NOMO-1 (cell line): ENCODE measurements around the gene CUL4A.
"Not testable (repeated sequence)": the region's sequence is repeated elsewhere in the genome, so short reads cannot be mapped to it uniquely, and the experiment has no call there.

ENCODE experiments used
- DNase-seq, 2 experiments: peaks; one replicate each; lab custom pipeline; 2025; ENCODE audit not compliant: unreplicated experiment in 2 of 2; lab: John Stamatoyannopoulos, UW

Gene CUL4A

DNA sequence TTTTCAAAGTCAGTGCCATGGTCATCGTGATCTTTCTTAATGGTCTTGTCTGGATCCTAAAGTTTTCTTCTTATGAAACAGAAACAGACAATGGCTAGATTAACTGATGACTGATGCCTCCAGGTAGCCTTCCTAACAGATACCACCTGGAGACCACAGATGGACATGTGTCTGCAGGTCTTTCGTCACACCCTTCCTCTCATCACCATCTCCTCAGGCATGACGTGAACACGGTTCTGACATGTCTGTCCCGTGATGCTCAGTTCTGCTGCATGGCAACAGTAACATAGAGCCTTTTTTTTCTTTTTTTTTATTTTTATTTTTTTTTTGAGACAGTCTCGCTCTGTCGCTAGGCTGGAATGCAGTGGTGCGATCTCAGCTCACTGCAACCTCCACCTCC lies 74.5 kb downstream of the CUL4A start:
- no peak for DNase-seq

DNA sequence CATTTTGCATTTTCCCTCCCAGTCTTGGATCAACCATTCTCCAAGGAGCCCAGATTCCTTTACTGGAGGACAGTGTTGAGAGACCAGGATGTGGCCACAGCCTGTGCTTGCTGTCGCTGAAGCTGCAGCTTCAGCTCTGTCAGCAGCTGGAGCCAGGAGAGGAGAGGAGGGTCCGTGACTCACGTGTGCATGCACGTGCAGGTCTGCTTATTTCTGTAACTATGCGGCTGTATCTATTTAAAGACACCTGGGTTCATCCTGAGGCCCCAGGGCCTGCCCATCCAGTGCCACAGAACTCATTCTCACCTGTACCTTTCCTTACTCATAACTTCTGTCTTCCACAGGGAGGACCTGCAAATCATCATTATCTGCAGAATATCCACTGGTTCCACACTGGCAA lies 79.5 kb downstream of the CUL4A start:
- DNase-seq = no peak

DNA sequence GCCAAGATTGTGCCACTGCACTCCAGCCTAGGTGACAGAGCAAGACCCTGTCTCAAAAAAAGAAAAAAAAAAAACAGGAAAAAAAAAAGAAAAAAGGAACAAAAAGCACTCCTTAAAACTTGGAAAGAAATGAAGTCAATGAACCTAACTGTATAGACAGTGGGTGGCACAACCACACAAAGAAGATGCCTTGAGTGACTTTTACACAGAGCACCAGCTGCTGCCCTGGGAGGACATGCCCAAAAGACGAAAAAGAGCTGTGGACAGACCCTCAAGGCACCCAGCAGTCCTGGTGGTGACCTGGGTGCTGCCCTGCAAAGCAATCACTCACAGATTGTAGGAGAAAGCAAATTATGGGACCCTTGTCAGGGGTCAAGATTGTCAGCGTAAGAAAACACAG lies 81.7 kb downstream of the CUL4A start:
- DNase-seq = no peak

DNA sequence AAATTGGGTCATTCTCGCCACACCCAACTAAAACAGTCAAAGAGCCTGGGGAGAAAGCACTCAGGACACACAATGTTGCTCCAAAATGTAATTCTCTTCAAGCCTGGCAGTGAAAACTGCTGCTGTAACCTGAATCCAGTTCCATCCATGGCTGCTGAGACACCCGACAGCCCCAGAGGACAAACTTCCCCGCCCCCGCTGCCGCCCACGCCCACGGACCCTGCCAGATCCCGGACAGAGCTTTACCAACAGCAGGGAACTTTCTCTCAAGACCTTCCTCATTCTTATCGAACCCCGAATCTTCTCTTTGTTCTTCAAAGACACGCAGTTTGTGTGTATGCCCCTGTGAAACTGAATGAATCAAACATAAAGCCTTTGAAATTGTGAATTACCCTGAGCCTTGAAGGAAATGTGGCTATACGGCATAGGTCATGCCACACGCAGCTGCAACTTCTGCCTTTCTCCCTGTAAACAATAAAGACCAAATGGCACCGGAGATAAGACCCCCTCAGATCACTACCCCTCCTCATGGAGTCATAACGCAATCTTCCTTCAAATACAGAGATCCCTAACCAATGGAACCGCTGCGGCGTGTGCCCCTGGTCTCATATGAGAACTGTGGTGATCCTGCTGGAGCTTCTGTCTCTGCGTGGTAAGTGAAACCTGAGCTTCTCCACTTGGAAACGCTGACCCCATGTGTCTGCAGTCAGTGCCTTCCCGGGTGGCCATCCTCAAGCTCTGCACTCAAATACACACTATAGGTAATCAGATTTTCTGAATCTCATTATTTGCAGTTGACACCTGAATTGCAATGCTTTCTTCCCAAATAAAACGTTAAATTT lies 82.8 kb downstream of the CUL4A start:
- peak in 1 of 2 experiments; percentile 11 for DNase-seq

DNA sequence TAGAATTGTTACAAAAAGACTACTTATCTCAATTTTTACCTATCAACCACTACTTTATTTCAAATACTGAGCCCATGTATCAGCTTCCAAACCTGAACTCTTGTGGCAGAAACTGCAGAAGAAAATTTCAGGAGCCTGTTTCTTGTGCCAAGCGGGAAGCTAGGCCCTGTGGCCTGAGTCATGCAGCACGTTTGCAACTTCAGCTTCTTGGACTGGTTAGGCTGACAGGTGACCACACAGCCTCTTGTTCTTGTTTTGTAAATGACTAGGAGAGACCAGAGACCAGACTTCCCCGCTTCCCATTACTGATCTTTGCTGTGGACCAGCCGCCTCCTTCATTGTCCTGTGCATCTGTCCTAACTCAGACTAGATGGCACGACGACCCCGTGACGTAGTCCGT lies 84.3 kb downstream of the CUL4A start:
- no peak for DNase-seq

DNA sequence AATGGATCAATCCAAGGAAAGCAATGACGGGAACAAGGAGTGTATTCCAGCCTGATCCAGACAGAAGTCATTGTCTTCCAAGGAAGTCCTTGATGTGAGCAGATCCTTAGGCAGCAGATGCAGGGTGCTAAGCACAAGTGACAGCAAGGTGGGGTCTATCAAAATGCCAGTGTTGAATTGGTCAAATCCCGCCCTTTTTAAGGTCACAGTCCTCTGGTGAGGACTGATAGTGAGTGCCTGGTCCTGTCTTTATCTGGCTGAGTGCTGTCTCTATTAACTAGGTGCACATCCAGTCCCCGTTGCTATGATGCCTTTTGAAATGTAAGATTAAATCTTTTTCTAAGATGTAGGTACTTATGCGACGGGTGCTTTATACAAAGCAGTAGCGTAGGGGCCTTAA lies 86.4 kb downstream of the CUL4A start:
- no peak for DNase-seq

DNA sequence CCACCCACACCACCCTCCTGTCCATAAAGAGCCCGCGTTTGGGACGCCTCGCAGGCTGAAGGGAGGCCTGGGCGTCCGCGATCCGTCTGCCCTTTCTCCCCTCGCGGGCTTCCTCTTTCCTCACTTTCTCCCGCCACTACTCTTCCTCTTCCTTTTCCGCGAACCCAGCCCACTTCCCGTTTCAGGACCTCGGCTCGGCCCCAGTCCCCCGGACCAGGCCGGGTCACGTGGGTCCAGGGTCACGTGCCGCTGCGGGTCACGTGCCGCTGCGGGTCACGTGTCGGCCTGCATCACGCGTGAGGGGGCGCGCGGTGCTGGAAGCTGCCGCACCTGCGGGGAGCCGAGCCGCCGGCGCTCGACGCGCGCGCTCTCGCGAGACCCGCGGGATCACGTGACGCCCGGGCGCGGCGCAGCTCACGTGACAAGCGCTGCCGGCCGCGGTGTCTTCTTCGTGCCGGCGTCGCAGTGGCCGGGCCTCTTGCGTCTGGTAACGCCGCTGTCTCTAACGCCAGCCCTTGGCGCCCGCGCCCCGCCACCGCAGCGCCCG lies 87.5 kb downstream of the CUL4A start, which contains the start of gene LAMP1:
Gene LAMP1, plus strand, starts transcription at position 417 of the 547 bp plus-strand sequence. CDS start 196 bp downstream, outside the sequence.
- peak; percentile 94 to 96 for DNase-seq

DNA sequence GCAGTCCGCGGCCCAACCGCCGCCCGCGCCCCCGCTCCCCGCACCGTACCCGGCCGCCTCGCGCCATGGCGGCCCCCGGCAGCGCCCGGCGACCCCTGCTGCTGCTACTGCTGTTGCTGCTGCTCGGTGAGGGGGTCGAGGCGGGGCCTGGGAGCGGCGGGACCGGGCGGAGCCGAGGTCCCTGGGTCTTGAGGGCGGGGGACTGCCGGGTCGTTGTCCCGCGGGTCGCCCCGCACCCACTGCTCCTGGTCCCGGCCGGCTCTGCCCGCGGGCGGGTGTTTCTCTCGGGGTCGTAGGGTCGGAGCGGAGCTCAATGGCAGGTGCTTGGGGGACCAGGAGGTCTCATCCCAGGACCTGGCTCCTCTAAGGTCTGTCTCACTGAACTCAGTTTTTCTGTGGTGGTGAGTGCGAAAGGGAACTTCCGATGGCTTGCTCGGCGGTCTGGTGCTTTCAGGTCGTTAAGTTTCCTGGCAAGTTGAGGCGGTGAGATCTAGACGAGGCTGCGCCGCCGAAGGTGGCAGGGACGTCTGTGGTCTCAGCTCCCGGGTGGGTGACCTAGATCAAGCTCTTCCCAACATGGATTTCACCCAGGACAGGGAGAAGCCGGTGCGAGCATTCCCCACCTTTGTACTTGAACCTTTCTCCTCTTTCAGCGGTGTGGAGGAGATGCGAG lies 88.1 kb downstream of the CUL4A start:
- DNase-seq = peak; percentile 16 to 20

DNA sequence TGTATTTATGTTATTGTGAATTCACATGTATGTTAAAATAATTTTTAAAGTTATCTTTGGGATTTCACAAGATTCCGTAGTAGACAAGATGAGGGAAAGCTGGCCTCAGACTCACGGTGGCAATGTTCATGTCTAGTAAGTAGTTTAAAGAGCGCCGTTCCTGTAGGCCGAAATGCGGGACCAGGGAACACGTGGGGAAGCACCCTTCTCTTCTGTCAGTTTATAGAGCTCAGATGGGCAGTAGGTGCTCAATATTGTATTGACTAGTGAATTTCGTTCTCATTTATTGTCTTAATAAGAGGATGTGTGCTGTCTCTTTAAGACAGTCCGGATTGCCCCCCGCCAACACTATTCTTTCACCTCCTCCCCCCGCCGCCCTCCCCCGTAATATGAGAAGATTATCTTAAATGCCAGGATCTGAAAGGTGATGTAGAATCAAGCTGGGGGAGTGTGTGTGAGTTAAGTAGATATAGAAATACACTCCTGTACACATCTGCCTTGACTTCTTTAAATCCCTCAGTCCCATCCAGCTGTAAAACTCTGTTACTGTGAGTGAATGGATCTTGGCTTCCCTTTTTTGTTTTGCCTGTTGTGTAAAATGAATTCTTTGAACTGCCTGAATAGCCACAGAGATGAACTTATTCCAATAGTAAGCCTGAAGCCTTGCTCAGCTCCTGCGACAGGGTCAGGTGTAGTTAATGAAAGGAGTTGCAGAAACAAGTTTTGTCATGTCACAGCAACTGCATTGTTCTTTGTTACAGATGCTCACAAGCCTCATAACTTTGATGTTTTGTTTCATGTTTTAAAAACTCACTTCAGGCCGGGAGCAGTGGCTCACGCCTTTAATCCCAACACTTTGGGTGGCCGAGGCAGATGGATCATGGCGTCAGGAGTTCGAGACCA lies 88.9 kb downstream of the CUL4A start:
- peak in 1 of 2 experiments; percentile 7 for DNase-seq

DNA sequence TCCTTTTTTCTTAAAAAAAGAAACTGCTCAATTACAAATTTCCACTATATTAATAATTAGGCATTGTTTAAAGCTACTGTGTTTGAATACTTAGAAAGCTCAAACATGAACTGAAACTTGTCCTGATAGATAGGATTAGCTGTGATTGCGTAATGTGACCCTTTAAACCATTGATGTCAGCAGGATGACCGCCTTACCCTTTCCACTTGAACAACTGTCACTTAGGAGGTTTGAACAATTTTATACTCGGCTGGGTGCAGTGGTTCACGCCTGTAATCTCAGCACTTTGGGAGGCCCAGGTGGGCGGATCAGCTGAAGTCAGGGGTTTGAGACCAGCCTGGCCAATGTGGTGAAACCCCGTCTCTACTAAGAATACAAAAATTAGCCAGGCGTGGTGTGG lies 90.5 kb downstream of the CUL4A start:
- peak; percentile 16 to 82 for DNase-seq

DNA sequence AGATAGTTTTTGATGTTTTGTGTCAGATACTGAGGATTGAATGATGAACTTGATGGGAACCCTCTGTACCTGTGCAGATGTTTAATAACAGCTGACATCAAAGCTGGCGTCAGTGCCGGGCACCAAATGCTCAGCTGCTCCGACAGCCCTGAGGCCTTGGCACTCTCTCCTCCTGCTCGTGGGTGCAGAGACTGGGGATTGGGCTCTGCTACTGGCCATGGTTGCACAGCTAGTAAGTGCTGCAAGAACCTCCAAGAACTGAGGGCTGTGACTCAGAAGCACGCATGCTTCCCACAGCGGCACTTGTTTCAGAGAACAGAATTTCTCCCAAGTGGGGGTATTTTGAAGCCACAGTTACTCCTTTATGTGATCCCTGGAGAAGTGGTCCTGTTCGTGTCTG lies 93.6 kb downstream of the CUL4A start:
- DNase-seq = no peak

DNA sequence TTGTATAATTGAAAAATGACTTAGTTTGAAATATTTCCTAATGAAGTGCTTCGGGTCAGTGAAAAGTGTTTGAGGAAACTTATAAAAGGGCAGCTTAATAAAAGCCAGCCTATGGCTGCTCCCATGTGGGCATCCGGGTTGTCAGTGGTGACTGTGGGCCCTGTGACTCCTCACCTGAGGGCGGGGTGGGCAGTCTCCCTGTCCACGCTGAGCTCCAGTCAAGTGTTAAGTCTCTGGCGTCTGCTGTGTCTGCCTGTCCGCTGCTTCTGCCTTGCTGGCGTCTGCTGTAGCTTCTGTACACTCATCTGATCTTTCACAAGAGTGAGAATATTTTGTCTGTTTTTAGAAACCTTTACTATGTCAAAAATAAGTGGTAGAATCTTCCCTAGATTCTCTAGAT lies 94.7 kb downstream of the CUL4A start:
- DNase-seq = no peak

DNA sequence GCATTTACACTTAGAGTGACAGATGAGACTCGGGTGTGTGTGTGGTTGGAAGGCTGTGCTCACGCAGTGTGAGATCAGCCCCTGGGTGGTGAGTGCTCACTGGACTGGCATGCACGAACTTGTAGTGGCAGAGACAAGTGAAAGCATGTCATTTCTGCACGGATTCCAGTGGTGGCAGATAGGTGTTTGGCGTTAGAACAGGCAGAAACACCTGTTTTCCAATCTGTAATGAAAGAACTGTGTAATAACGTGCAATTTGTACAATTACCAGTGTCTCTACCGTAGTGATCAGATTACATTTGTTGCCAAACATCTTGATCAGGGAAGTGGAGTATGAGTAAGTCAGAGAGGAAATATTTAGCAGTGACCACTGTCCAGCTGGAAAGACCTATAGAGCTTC lies 95.8 kb downstream of the CUL4A start:
- no peak for DNase-seq

DNA sequence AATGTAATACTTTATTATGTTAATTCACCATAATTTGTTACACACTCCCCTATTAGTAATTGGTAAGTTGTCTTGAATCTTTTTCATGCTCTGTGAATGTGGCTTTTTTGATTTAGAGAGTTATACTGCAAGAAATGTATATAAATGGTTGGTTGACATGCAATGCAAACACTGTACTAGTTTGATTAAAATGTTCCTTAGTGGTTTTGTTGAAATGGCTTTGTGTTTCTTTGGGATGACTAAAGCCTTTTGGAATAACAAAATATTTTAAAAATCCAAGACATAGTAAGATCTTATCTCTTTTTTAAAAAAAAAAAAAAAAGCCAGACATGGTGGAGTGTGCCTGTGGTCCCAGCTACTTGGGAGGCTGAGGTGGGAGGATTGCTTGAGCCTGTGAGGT lies 98.1 kb downstream of the CUL4A start:
- no peak for DNase-seq

DNA sequence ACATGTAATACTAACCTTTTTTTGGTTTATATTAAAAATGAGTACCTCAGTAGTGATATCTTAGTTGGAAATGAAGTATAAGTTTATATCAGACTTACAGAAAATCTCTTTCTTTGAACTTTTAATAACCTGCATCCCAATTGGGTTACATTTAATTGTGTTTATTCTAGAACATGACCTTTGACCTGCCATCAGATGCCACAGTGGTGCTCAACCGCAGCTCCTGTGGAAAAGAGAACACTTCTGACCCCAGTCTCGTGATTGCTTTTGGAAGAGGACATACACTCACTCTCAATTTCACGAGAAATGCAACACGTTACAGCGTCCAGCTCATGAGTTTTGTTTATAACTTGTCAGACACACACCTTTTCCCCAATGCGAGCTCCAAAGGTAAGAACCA lies 100.1 kb downstream of the CUL4A start:
- DNase-seq = no peak

DNA sequence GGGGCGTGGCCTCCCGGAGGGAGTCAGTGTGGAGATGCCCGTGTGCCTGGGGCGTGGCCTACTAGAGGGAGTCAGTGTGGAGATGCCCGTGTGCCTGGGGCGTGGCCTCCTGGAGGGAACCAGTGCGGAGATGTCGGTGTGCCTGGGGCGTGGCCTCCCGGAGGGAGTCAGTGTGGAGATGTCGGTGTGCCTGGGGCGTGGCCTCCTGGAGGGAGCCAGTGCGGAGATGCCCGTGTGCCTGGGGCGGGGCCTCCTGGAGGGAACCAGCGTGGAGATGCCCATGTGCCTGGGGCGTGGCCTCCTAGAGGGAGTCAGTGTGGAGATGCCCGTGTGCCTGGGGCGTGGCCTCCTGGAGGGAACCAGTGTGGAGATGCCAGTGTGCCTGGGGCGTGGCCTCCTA lies 104.7 kb downstream of the CUL4A start:
- DNase-seq = not testable (repeated sequence)

DNA sequence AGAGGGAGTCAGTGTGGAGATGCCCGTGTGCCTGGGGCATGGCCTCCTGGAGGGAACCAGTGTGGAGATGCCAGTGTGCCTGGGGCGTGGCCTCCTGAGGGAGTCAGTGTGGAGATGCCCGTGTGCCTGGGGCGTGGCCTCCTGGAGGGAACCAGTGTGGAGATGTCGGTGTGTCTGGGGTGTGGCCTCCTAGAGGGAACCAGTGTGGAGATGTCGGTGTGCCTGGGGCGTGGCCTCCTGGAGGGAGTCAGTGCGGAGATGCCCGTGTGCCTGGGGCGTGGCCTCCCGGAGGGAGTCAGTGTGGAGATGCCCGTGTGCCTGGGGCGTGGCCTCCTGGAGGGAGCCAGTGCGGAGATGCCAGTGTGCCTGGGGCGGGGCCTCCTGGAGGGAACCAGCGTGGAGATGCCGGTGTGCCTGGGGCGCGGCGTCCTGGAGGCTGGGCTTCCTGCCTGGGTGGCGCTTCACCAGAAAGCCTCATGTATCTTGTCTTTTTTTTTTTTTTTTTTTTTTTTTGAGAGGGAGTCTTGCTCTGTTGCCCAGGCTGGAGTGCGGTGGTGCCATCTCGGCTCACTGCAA lies 105.6 kb downstream of the CUL4A start:
- not testable (repeated sequence) for DNase-seq

DNA sequence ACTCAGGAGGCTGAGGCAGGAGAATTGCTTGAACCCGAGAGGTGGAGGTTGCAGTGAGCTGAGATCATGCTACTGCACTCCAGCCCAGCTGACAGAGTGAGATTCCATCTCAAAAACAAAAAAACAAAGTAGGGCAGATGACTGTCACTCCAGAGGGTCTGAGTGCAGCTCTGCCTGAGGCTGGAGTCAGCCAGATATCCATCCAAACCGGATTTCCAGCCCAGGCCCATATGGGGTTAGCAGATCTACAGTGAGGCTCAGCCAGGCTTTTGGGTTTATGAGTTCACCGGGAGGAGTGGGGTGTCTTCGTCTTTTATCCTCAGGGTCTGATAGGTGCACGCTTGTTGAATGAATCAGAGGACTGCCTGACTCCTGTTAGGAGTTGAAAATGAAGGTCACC lies 106.6 kb downstream of the CUL4A start:
- DNase-seq = no peak
